GM23338 (cell line): Measurements from ENCODE around the gene ADAM30. TPM values are rescaled to one million over a fixed set of nuclear protein-coding genes. Genes with fewer than 3 reads are reported as not detected.

Experiments
- ATAC-seq: fragments of 200-7000 bp; cut with Tn5 transposase; 3 replicates; pipeline ENCODE4 v1.9.1; 2020
- DNase-seq: peaks from one replicate; pipeline ENCODE4 v3.0.0-alpha.2; 2015; ENCODE audit warnings: low spot score
- H2AFZ ChIP-seq: fragments of 200-600 bp; sonication (generic); 2 replicates; pipeline ENCODE4 v1.8.0; 2016; ENCODE audit warnings: antibody characterized with exemption, mild to moderate bottlenecking, moderate library complexity
- H3F3A ChIP-seq: fragments of 200-600 bp; sonication (generic); replicated peaks from 2 replicates; pipeline ENCODE4 v1.8.0; 2017; ENCODE audit warnings: antibody characterized with exemption, mixed run types, low read depth
- H3K27ac ChIP-seq: fragments of 200-600 bp; sonication (generic); 2 replicates; pipeline ENCODE4 v1.6.1; 2016; ENCODE audit warnings: low read depth
- H3K27me3 ChIP-seq: fragments of 200-600 bp; sonication (generic); 2 replicates; pipeline ENCODE4 v1.8.0; 2016; ENCODE audit warnings: mild to moderate bottlenecking, mixed run types, moderate library complexity; ENCODE audit not compliant: insufficient read depth
- H3K36me3 ChIP-seq: fragments of 200-600 bp; sonication (generic); 2 replicates; pipeline ENCODE4 v1.8.0; 2016; ENCODE audit warnings: mild to moderate bottlenecking; ENCODE audit not compliant: insufficient read depth
- H3K4me1 ChIP-seq: fragments of 200-600 bp; sonication (generic); 2 replicates; pipeline ENCODE4 v1.8.0; 2016; ENCODE audit warnings: mild to moderate bottlenecking, moderate library complexity; ENCODE audit not compliant: insufficient read depth
- H3K4me2 ChIP-seq: fragments of 200-600 bp; sonication (generic); 2 replicates; pipeline ENCODE4 v1.7.1; 2017; ENCODE audit warnings: mixed run types
- H3K4me3 ChIP-seq: fragments of 200-600 bp; sonication (generic); 2 replicates; pipeline ENCODE4 v1.6.1; 2016; ENCODE audit warnings: mixed run types
- H3K79me2 ChIP-seq: fragments of 200-600 bp; sonication (generic); replicated peaks from 2 replicates; pipeline ENCODE4 v1.8.0; 2017; ENCODE audit warnings: mild to moderate bottlenecking; ENCODE audit not compliant: insufficient read depth
- H3K9me2 ChIP-seq: fragments of 200-600 bp; sonication (generic); 2 replicates; pipeline ENCODE4 v1.8.0; 2017; ENCODE audit not compliant: insufficient read depth
- H4K20me1 ChIP-seq: fragments of 200-600 bp; sonication (generic); replicated peaks from 2 replicates; pipeline ENCODE4 v1.8.0; 2017; ENCODE audit warnings: mild to moderate bottlenecking; ENCODE audit not compliant: insufficient read depth
- H3K27ac Mint-ChIP-seq: 2 replicates; pipeline ENCODE4 v1.8.0; 2020; ENCODE audit warnings: inconsistent platforms, mild to moderate bottlenecking, moderate library complexity, mixed read lengths
- H3K27me3 Mint-ChIP-seq: 3 replicates; pipeline ENCODE4 v1.8.0; 2022; ENCODE audit warnings: low read depth, mild to moderate bottlenecking, moderate library complexity, mixed read lengths, inconsistent platforms; ENCODE audit not compliant: insufficient read depth, poor library complexity
- H3K36me3 Mint-ChIP-seq: 3 replicates; pipeline ENCODE4 v1.8.0; 2021; ENCODE audit warnings: low read depth, mild to moderate bottlenecking, inconsistent platforms, moderate library complexity, mixed read lengths
- H3K4me1 Mint-ChIP-seq: 3 replicates; pipeline ENCODE4 v1.8.0; 2020; ENCODE audit warnings: mild to moderate bottlenecking, inconsistent platforms, mixed read lengths
- H3K4me3 Mint-ChIP-seq: 3 replicates; pipeline ENCODE4 v1.8.0; 2021; ENCODE audit warnings: moderate library complexity, mild to moderate bottlenecking, inconsistent platforms, mixed read lengths
- H3K9me3 Mint-ChIP-seq: 3 replicates; pipeline ENCODE4 v1.8.0; 2020; ENCODE audit warnings: moderate library complexity, mild to moderate bottlenecking, inconsistent platforms, mixed read lengths
- CREB1 ChIP-seq: fragments of 250-450 bp; sonication (Bioruptor Pico); IDR thresholded peaks from 2 replicates; pipeline ENCODE4 v1.5.0; 2020; ENCODE audit warnings: low read depth, mild to moderate bottlenecking, moderate library complexity
- EZH2 ChIP-seq: fragments of 200-600 bp; sonication (generic); IDR thresholded peaks from one replicate; pipeline ENCODE4 v1.8.0; 2017; ENCODE audit warnings: antibody characterized with exemption, mild to moderate bottlenecking, low read depth; ENCODE audit not compliant: unreplicated experiment
- EZH2phosphoT487 ChIP-seq: fragments of 200-600 bp; sonication (generic); IDR thresholded peaks from one replicate; pipeline ENCODE4 v1.8.1; 2018; ENCODE audit warnings: antibody characterized with exemption; ENCODE audit not compliant: unreplicated experiment
- JUNB ChIP-seq: IDR thresholded peaks from one replicate; pipeline ENCODE4 v1.6.1; 2016; ENCODE audit warnings: antibody characterized with exemption; ENCODE audit not compliant: unreplicated experiment
- NANOG ChIP-seq: IDR thresholded peaks from 2 replicates; pipeline ENCODE4 v1.6.1; 2016; ENCODE audit warnings: antibody characterized with exemption, borderline replicate concordance
- POLR2AphosphoS5 ChIP-seq: IDR thresholded peaks from 2 replicates; pipeline ENCODE4 v1.6.1; 2016; ENCODE audit warnings: antibody characterized with exemption, low read depth
- ZNF114 ChIP-seq: fragments of 250-450 bp; sonication (Bioruptor Pico); IDR thresholded peaks from 2 replicates; pipeline ENCODE4 v1.5.0; 2020; ENCODE audit warnings: mild to moderate bottlenecking, moderate library complexity
- polyA plus RNA-seq: library from polyadenylated mRNA; unstranded; fragments of >200 nt; fragmentation: Nextera tagmentation; extraction: Ambion mirVana; gene quantifications from 2 replicates; pipeline ENCODE4 v1.2.1, GENCODE V29; 2016
- total RNA-seq: library from RNA; depleted of rRNA; stranded (reverse); fragments of >200 nt; shearing (Covaris generic); gene quantifications from 2 replicates; pipeline ENCODE4 v1.2.3, GENCODE V29; 2014
- TF ChIP-seq, protein P1 (sequence below): IDR thresholded peaks from one replicate; pipeline ENCODE4 v1.6.1; 2018; ENCODE audit warnings: antibody characterized with exemption; ENCODE audit not compliant: unreplicated experiment
- TF ChIP-seq, protein P2 (sequence below), 2 experiments: fragments of 200-600 bp in 1 of 2; sonication (generic) in 1 of 2; conservative IDR thresholded peaks; 2 replicates each; pipeline versions ENCODE4 v1.5.1 to v1.6.1; 2016 to 2017; ENCODE audit warnings: antibody characterized with exemption in 2 of 2, low read depth in 2 of 2, mild to moderate bottlenecking in 2 of 2, moderate library complexity in 1 of 2
- TF ChIP-seq, protein P3 (sequence below): fragments of 250-450 bp; sonication (Bioruptor Pico); IDR thresholded peaks from 2 replicates; pipeline ENCODE4 v1.5.0; 2020; ENCODE audit warnings: mild to moderate bottlenecking, moderate library complexity

Gene ADAM30
- total and polyA plus RNA-seq, 2 experiments from 2014 or later: not detected

DNA sequence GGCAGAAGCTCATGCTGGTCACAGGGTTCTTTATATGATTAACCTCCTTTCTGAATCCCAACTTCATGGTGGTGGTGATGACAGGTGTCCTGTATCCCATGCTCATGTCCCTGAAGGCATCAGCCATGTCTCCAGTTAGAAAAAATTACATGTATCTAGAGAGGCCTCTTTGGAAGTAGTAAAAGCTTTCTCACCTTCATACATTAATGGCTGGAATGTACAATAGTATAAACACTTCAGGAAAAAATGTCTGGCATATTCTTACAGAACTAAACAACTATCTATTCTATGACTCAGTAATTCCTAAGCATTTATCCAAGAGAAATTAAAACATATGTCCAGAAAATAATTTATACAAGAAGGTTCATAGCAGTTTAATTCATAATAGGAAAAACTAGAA lies 34.0 kb downstream of the ADAM30 start (continued):
- TF ChIP-seq, protein P1, sequence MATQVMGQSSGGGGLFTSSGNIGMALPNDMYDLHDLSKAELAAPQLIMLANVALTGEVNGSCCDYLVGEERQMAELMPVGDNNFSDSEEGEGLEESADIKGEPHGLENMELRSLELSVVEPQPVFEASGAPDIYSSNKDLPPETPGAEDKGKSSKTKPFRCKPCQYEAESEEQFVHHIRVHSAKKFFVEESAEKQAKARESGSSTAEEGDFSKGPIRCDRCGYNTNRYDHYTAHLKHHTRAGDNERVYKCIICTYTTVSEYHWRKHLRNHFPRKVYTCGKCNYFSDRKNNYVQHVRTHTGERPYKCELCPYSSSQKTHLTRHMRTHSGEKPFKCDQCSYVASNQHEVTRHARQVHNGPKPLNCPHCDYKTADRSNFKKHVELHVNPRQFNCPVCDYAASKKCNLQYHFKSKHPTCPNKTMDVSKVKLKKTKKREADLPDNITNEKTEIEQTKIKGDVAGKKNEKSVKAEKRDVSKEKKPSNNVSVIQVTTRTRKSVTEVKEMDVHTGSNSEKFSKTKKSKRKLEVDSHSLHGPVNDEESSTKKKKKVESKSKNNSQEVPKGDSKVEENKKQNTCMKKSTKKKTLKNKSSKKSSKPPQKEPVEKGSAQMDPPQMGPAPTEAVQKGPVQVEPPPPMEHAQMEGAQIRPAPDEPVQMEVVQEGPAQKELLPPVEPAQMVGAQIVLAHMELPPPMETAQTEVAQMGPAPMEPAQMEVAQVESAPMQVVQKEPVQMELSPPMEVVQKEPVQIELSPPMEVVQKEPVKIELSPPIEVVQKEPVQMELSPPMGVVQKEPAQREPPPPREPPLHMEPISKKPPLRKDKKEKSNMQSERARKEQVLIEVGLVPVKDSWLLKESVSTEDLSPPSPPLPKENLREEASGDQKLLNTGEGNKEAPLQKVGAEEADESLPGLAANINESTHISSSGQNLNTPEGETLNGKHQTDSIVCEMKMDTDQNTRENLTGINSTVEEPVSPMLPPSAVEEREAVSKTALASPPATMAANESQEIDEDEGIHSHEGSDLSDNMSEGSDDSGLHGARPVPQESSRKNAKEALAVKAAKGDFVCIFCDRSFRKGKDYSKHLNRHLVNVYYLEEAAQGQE: no peak

DNA sequence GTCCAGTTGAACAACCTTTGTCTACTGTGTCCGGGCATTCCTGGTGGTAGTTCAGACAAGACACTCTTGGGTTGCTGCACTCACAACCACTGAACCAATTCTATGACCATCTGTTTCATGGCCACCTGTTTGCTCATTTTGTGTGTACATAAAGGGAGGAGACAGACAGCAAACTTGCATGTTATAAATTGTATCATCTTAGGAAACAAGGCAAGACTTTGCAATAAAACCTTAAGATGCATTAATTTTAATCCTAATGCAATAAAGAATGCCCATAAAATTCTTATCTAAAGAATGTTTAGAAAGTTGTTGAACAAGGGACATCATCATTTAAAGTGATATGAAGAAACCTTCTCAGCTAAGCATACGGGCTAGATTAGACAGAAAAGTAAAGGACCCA lies 34.8 kb downstream of the ADAM30 start:
- no peak for DNase-seq
- no peaks in the 10 kb centered on the region for H3K4me1 Mint-ChIP-seq
- no peak overlapping the region for H3K4me3 Mint-ChIP-seq
- TF ChIP-seq JUNB (no peak), CREB1 (CRISPR knock-in tag) (no peak), EZH2phosphoT487 (no peak), NANOG (no peak), EZH2 (no peak), ZNF114 (CRISPR knock-in tag) (no peak), POLR2AphosphoS5 (no peak)
- TF ChIP-seq, protein P1: no peak
- TF ChIP-seq, protein P2, sequence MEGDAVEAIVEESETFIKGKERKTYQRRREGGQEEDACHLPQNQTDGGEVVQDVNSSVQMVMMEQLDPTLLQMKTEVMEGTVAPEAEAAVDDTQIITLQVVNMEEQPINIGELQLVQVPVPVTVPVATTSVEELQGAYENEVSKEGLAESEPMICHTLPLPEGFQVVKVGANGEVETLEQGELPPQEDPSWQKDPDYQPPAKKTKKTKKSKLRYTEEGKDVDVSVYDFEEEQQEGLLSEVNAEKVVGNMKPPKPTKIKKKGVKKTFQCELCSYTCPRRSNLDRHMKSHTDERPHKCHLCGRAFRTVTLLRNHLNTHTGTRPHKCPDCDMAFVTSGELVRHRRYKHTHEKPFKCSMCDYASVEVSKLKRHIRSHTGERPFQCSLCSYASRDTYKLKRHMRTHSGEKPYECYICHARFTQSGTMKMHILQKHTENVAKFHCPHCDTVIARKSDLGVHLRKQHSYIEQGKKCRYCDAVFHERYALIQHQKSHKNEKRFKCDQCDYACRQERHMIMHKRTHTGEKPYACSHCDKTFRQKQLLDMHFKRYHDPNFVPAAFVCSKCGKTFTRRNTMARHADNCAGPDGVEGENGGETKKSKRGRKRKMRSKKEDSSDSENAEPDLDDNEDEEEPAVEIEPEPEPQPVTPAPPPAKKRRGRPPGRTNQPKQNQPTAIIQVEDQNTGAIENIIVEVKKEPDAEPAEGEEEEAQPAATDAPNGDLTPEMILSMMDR (conservative IDR thresholded peaks at IDR 0.05; ENCODE audit: low read depth in 2 of 2): no peak
- TF ChIP-seq, protein P3, sequence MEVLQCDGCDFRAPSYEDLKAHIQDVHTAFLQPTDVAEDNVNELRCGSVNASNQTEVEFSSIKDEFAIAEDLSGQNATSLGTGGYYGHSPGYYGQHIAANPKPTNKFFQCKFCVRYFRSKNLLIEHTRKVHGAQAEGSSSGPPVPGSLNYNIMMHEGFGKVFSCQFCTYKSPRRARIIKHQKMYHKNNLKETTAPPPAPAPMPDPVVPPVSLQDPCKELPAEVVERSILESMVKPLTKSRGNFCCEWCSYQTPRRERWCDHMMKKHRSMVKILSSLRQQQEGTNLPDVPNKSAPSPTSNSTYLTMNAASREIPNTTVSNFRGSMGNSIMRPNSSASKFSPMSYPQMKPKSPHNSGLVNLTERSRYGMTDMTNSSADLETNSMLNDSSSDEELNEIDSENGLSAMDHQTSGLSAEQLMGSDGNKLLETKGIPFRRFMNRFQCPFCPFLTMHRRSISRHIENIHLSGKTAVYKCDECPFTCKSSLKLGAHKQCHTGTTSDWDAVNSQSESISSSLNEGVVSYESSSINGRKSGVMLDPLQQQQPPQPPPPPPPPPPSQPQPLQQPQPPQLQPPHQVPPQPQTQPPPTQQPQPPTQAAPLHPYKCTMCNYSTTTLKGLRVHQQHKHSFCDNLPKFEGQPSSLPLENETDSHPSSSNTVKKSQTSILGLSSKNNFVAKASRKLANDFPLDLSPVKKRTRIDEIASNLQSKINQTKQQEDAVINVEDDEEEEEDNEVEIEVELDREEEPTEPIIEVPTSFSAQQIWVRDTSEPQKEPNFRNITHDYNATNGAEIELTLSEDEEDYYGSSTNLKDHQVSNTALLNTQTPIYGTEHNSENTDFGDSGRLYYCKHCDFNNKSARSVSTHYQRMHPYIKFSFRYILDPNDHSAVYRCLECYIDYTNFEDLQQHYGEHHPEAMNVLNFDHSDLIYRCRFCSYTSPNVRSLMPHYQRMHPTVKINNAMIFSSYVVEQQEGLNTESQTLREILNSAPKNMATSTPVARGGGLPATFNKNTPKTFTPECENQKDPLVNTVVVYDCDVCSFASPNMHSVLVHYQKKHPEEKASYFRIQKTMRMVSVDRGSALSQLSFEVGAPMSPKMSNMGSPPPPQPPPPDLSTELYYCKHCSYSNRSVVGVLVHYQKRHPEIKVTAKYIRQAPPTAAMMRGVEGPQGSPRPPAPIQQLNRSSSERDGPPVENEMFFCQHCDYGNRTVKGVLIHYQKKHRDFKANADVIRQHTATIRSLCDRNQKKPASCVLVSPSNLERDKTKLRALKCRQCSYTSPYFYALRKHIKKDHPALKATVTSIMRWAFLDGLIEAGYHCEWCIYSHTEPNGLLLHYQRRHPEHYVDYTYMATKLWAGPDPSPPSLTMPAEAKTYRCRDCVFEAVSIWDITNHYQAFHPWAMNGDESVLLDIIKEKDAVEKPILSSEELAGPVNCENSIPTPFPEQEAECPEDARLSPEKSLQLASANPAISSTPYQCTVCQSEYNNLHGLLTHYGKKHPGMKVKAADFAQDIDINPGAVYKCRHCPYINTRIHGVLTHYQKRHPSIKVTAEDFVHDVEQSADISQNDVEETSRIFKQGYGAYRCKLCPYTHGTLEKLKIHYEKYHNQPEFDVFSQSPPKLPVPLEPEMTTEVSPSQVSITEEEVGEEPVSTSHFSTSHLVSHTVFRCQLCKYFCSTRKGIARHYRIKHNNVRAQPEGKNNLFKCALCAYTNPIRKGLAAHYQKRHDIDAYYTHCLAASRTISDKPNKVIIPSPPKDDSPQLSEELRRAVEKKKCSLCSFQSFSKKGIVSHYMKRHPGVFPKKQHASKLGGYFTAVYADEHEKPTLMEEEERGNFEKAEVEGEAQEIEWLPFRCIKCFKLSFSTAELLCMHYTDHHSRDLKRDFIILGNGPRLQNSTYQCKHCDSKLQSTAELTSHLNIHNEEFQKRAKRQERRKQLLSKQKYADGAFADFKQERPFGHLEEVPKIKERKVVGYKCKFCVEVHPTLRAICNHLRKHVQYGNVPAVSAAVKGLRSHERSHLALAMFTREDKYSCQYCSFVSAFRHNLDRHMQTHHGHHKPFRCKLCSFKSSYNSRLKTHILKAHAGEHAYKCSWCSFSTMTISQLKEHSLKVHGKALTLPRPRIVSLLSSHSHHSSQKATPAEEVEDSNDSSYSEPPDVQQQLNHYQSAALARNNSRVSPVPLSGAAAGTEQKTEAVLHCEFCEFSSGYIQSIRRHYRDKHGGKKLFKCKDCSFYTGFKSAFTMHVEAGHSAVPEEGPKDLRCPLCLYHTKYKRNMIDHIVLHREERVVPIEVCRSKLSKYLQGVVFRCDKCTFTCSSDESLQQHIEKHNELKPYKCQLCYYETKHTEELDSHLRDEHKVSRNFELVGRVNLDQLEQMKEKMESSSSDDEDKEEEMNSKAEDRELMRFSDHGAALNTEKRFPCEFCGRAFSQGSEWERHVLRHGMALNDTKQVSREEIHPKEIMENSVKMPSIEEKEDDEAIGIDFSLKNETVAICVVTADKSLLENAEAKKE (CRISPR knock-in tag): no peak

More for the DNA sequence above, 34.8 kb downstream of the ADAM30 start:
- H3K4me2 ChIP-seq: no peak overlapping the region
- no peak overlapping the region for H2AFZ ChIP-seq
- H3K36me3 ChIP-seq: no peaks in the 10 kb centered on the region
- H3K9me2 ChIP-seq: no peaks in the 10 kb centered on the region
- H3K27ac ChIP-seq: no peak overlapping the region
- H3K4me1 ChIP-seq: no peaks in the 10 kb centered on the region
- Mint-ChIP-seq H3K9me3 (no peaks in the 10 kb centered on the region), H3K27ac (no peak overlapping the region), H3K36me3 (no peaks in the 10 kb centered on the region), H3K27me3 (no peaks in the 10 kb centered on the region)
- no peaks in the 10 kb centered on the region for H3K27me3 ChIP-seq
- H3F3A ChIP-seq: no peaks in the 10 kb centered on the region
- no peak overlapping the region for H3K4me3 ChIP-seq
- H3K79me2 ChIP-seq: no peaks in the 10 kb centered on the region
- no peak for ATAC-seq
- H4K20me1 ChIP-seq: no peaks in the 10 kb centered on the region
